ENCODE measurements around the gene NT5C3A. TPM values are rescaled to one million over a fixed set of nuclear protein-coding genes. Genes with fewer than 3 reads are reported as not detected.

NT5C3A gene
- total and polyA plus RNA-seq, 7 experiments from 2014 or later = 36.6 to 64.8 (median 48.5) TPM

- H3K36me3 Mint-ChIP-seq = no peaks in the 10 kb centered on the region
- H3K9me3 Mint-ChIP-seq = no peaks in the 10 kb centered on the region
- H3K27ac Mint-ChIP-seq = no peak overlapping the region
- no peak overlapping the region for H3K4me3 Mint-ChIP-seq
- Histone ChIP-seq H3K9me3 (ENCODE audit: control insufficient read depth in 2 of 3, low read length in 3 of 3) (no peaks in the 10 kb centered on the region), H3K27ac (ENCODE audit: low read depth, low read length) (no peak overlapping the region), H3K27me3 (ENCODE audit: control insufficient read depth in 2 of 2, insufficient read depth in 2 of 2, low read length in 2 of 2) (no peaks in the 10 kb centered on the region), H3K36me3 (ENCODE audit: control insufficient read depth in 2 of 3, insufficient read depth in 3 of 3, low read length in 3 of 3) (no peaks in the 10 kb centered on the region), H3K4me1 (ENCODE audit: control insufficient read depth in 2 of 2, insufficient read depth in 2 of 2, low read length in 2 of 2) (peaks cover 2 to 5% of the 10 kb centered on the region in 2 donors), H3K4me3 (ENCODE audit: low read length) (no peak overlapping the region)
- ATAC-seq (no peak), DNase-seq (no peak)
- H3K4me1 Mint-ChIP-seq = peaks cover 32 to 80% (median 63%) of the 10 kb centered on the region in 7 donors
- intact Hi-C loops (cut with micrococcal nuclease) = loop anchor here in 1 of 2 donors (10.0 kb wide), 1 partner anchor 1986 kb away; the partner anchor contains the start of gene DPY19L1
- ChIA-PET CTCF (interaction anchor here (0.6 to 1.6 kb wide), 4 partner anchors 9 to 886 kb away, joined by 3 to 8 read pairs (median 4); partner anchors contain the start of gene RP9), POLR2A (interaction anchor here (1.1 to 1.7 kb wide), 3 partner anchors 8 to 80 kb away, joined by 3 to 7 read pairs (median 5); partner anchors contain the start of gene NT5C3A)
- H3K27me3 Mint-ChIP-seq = no peaks in the 10 kb centered on the region
Measured at GRCh38 chr7:33048704-33049103, 13.9 kb downstream of the NT5C3A start.

- H3K9me3 Mint-ChIP-seq = no peaks in the 10 kb centered on the region
Measured at GRCh38 chr7:33048257-33048656, 14.3 kb downstream of the NT5C3A start.

DNA sequence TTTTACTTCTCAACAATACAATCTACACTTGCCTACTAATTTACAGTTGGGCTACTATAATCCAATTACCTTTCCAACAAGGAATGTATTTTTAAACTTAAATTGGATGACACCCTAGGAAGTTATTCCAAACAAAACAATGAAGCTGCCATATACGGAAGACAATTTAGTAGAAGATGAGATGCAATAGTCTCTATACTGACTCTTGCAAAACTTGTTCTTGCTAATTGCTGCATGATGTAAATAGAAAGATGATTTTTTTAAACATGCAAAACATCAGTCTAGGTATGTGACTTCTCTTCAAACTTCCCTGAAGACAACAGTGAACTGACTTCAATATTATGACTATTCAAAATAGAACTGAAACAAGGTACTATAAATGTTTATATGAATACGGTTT is 17.6 kb downstream of the NT5C3A start:
- intact Hi-C loops (cut with micrococcal nuclease) = loop anchor here (5.0 to 10.0 kb wide), 2 partner anchors 548 to 1990 kb away; partner anchors contain the start of genes AVL9 (in 1 of the 2) and DPY19L1 (in 1 of the 2)
- H3K36me3 Mint-ChIP-seq = peaks cover 0 to 2% (median 0%) of the 10 kb centered on the region in 5 donors
- H3K36me3 ChIP-seq (ENCODE audit: control insufficient read depth in 2 of 3, insufficient read depth in 3 of 3, low read length in 3 of 3) = no peaks in the 10 kb centered on the region
- H3K9me3 ChIP-seq (ENCODE audit: control insufficient read depth in 2 of 3, low read length in 3 of 3) = no peaks in the 10 kb centered on the region
- no peak overlapping the region for H3K27ac ChIP-seq (ENCODE audit: low read depth, low read length)
- ChIA-PET POLR2A (interaction anchor here (1.3 kb wide), 1 partner anchor 18 kb away, joined by 4 read pairs; no protein-coding TSS in a partner anchor), CTCF (interaction anchor here (0.7 kb wide), 1 partner anchor 17 kb away, joined by 3 read pairs; no protein-coding TSS in a partner anchor)
- no peaks in the 10 kb centered on the region for H3K27me3 Mint-ChIP-seq
- no peak overlapping the region for H3K4me3 ChIP-seq (ENCODE audit: low read length)
- H3K27me3 ChIP-seq (ENCODE audit: control insufficient read depth in 2 of 2, insufficient read depth in 2 of 2, low read length in 2 of 2) = no peaks in the 10 kb centered on the region
- no peak overlapping the region for H3K4me3 Mint-ChIP-seq
- H3K4me1 Mint-ChIP-seq = peaks cover 29 to 71% (median 58%) of the 10 kb centered on the region in 7 donors
- ATAC-seq (no peak), DNase-seq (no peak)
- H3K4me1 ChIP-seq (ENCODE audit: control insufficient read depth in 2 of 2, insufficient read depth in 2 of 2, low read length in 2 of 2) = peaks cover 3 to 6% of the 10 kb centered on the region in 2 donors
- peak overlapping the region in 4 of 9 donors; percentile 18 to 72 (median 54) for H3K27ac Mint-ChIP-seq
- H3K9me3 Mint-ChIP-seq = no peaks in the 10 kb centered on the region

More at GRCh38 chr7:33048257-33048656, 14.3 kb downstream of the NT5C3A start:
- Histone ChIP-seq H3K4me1 (ENCODE audit: control insufficient read depth in 2 of 2, insufficient read depth in 2 of 2, low read length in 2 of 2) (peaks cover 0 to 6% of the 10 kb centered on the region in 2 donors), H3K27ac (ENCODE audit: low read depth, low read length) (no peak overlapping the region), H3K36me3 (ENCODE audit: control insufficient read depth in 2 of 3, insufficient read depth in 3 of 3, low read length in 3 of 3) (no peaks in the 10 kb centered on the region), H3K4me3 (ENCODE audit: low read length) (no peak overlapping the region), H3K27me3 (ENCODE audit: control insufficient read depth in 2 of 2, insufficient read depth in 2 of 2, low read length in 2 of 2) (no peaks in the 10 kb centered on the region), H3K9me3 (ENCODE audit: control insufficient read depth in 2 of 3, low read length in 3 of 3) (no peaks in the 10 kb centered on the region)
- POLR2A ChIA-PET = interaction anchor here (1.7 kb wide), 1 partner anchor 14 kb away, joined by 5 read pairs; the partner anchor contains the start of gene NT5C3A
- ATAC-seq (no peak), DNase-seq (no peak)
- Mint-ChIP-seq H3K27me3 (no peaks in the 10 kb centered on the region), H3K4me1 (peaks cover 36 to 80% (median 64%) of the 10 kb centered on the region in 7 donors), H3K4me3 (no peak overlapping the region), H3K36me3 (peaks cover 0 to 2% (median 0%) of the 10 kb centered on the region in 5 donors), H3K27ac (no peak overlapping the region)
- CTCF ChIA-PET = interaction anchor here (0.6 to 0.7 kb wide), 3 partner anchors 9 to 886 kb away, joined by 3 to 6 read pairs (median 5); no protein-coding TSS in a partner anchor
- intact Hi-C loops (cut with micrococcal nuclease) = loop anchor here in 1 of 2 donors (10.0 kb wide), 1 partner anchor 1987 kb away; the partner anchor contains the start of gene DPY19L1

- DNase-seq (no peak), ATAC-seq (no peak)
- Mint-ChIP-seq H3K27ac (peak overlapping the region in 7 of 9 donors; percentile 14 to 90 (median 71)), H3K36me3 (peaks cover 0 to 2% (median 0%) of the 10 kb centered on the region in 5 donors), H3K4me1 (peaks cover 28 to 75% (median 61%) of the 10 kb centered on the region in 7 donors), H3K9me3 (no peaks in the 10 kb centered on the region), H3K4me3 (no peak overlapping the region), H3K27me3 (no peaks in the 10 kb centered on the region)
- Histone ChIP-seq H3K27ac (ENCODE audit: low read depth, low read length) (no peak overlapping the region), H3K4me1 (ENCODE audit: control insufficient read depth in 2 of 2, insufficient read depth in 2 of 2, low read length in 2 of 2) (peaks cover 3 to 6% of the 10 kb centered on the region in 2 donors), H3K4me3 (ENCODE audit: low read length) (no peak overlapping the region), H3K9me3 (ENCODE audit: control insufficient read depth in 2 of 3, low read length in 3 of 3) (no peaks in the 10 kb centered on the region), H3K36me3 (ENCODE audit: control insufficient read depth in 2 of 3, insufficient read depth in 3 of 3, low read length in 3 of 3) (no peaks in the 10 kb centered on the region), H3K27me3 (ENCODE audit: control insufficient read depth in 2 of 2, insufficient read depth in 2 of 2, low read length in 2 of 2) (no peaks in the 10 kb centered on the region)
- POLR2A ChIA-PET = interaction anchor here (1.3 kb wide), 1 partner anchor 19 kb away, joined by 4 read pairs; no protein-coding TSS in a partner anchor
- CTCF ChIA-PET = no interaction called here
- intact Hi-C loops (cut with micrococcal nuclease) = loop anchor here (5.0 to 10.0 kb wide), 2 partner anchors 547 to 1990 kb away; partner anchors contain the start of genes AVL9 (in 1 of the 2) and DPY19L1 (in 1 of the 2)
Measured at GRCh38 chr7:33044401-33044718, 18.2 kb downstream of the NT5C3A start.

DNA sequence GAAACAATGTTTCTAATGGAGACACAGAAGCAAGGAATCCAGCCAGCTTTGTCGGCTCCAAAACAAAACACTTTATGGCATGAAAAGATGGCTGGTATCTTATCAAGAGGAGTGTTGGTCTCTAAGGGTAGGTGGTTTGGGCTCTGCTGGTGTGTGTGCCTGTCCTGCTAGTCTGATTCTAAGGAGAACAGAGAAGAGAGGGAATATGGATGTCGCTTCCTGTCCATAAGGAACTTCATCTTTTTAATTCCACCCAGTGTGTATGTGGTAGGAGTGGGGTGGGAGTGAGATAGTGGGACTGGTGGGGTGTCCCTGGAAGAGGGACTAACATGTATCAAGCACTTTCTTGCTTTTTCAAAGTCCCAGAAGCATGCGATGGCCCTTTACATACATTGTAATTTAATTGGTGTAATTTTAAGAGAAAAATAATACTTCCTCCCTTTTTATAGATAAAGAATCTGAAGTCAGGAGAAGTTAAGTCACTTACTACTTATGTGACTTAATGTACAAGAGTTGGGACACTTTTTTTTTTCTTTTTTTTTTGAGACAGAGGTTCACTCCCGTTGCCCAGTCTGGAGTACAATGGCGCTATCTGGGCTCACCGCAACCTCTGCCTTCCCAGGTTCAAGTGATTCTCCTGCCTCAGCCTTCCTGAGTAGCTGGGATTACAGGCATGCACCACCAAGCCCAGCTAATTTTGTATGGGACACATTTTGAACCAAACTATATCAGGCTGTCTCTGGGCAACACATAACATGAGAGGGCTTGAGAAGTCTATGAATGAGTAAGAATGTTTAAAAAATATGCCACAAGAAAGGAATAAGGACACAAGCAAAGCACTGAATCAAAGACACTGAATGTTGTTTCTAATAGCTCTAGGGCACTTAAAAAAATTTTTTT is 18.8 kb downstream of the NT5C3A start:
- Mint-ChIP-seq H3K4me3 (no peak overlapping the region), H3K27ac (peak overlapping the region in 8 of 9 donors; percentile 25 to 90 (median 70)), H3K36me3 (peaks cover 0 to 2% (median 0%) of the 10 kb centered on the region in 5 donors), H3K4me1 (peaks cover 27 to 73% (median 58%) of the 10 kb centered on the region in 7 donors), H3K27me3 (no peaks in the 10 kb centered on the region), H3K9me3 (no peaks in the 10 kb centered on the region)
- Histone ChIP-seq H3K9me3 (ENCODE audit: control insufficient read depth in 2 of 3, low read length in 3 of 3) (no peaks in the 10 kb centered on the region), H3K4me1 (ENCODE audit: control insufficient read depth in 2 of 2, insufficient read depth in 2 of 2, low read length in 2 of 2) (peaks cover 3 to 6% of the 10 kb centered on the region in 2 donors), H3K27me3 (ENCODE audit: control insufficient read depth in 2 of 2, insufficient read depth in 2 of 2, low read length in 2 of 2) (no peaks in the 10 kb centered on the region), H3K36me3 (ENCODE audit: control insufficient read depth in 2 of 3, insufficient read depth in 3 of 3, low read length in 3 of 3) (no peaks in the 10 kb centered on the region), H3K27ac (ENCODE audit: low read depth, low read length) (no peak overlapping the region), H3K4me3 (ENCODE audit: low read length) (no peak overlapping the region)
- POLR2A ChIA-PET = interaction anchor here (1.0 to 1.3 kb wide), 3 partner anchors 10 to 20 kb away, joined by 3 to 10 read pairs (median 4); partner anchors contain the start of gene NT5C3A
- CTCF ChIA-PET = no interaction called here
- ATAC-seq = no peak
- no peak for DNase-seq
- intact Hi-C loops (cut with micrococcal nuclease) = loop anchor here (5.0 to 10.0 kb wide), 2 partner anchors 546 to 1991 kb away; partner anchors contain the start of genes AVL9 (in 1 of the 2) and DPY19L1 (in 1 of the 2)

Measured in naive thymus-derived CD4-positive, alpha-beta T cell (primary cell).